Measurements from ENCODE around the gene PGAM1.

- TF ChIP-seq, protein P1, sequence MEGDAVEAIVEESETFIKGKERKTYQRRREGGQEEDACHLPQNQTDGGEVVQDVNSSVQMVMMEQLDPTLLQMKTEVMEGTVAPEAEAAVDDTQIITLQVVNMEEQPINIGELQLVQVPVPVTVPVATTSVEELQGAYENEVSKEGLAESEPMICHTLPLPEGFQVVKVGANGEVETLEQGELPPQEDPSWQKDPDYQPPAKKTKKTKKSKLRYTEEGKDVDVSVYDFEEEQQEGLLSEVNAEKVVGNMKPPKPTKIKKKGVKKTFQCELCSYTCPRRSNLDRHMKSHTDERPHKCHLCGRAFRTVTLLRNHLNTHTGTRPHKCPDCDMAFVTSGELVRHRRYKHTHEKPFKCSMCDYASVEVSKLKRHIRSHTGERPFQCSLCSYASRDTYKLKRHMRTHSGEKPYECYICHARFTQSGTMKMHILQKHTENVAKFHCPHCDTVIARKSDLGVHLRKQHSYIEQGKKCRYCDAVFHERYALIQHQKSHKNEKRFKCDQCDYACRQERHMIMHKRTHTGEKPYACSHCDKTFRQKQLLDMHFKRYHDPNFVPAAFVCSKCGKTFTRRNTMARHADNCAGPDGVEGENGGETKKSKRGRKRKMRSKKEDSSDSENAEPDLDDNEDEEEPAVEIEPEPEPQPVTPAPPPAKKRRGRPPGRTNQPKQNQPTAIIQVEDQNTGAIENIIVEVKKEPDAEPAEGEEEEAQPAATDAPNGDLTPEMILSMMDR (IDR thresholded peaks at IDR 0.05; ENCODE audit: low read length), result no peak
- TF ChIP-seq EZH2 (IDR thresholded peaks at IDR 0.05; ENCODE audit: borderline replicate concordance, low read length), result no peak
These were observed 26.4 kb downstream of the PGAM1 start for GRCh38 chr10:97452352-97452751.

Data from OCI-LY1 (cell line).